Duodenal mucosa (tissue), 2 donors: ENCODE results near the gene USP3.
"Not testable (repeated sequence)": the region's sequence is repeated elsewhere in the genome, so short reads cannot be mapped to it uniquely, and the experiment has no call there.

ENCODE experiments used
- H3K27ac ChIP-seq: one replicate; pipeline ENCODE4 v1.7.0; 2013; ENCODE audit warnings: low read depth, low read length
- H3K27me3 ChIP-seq, 2 donors: one replicate each; pipeline ENCODE4 v1.7.0; 2013; ENCODE audit warnings: low read length in 2 of 2, control low read depth in 1 of 2; ENCODE audit not compliant: insufficient read depth in 2 of 2, control insufficient read depth in 1 of 2
- H3K36me3 ChIP-seq, 2 donors: one replicate each; pipeline ENCODE4 v1.7.0; 2013; ENCODE audit warnings: low read length in 2 of 2, control low read depth in 1 of 2; ENCODE audit not compliant: insufficient read depth in 2 of 2, control insufficient read depth in 1 of 2
- H3K4me1 ChIP-seq, 2 donors: one replicate each; pipeline ENCODE4 v1.7.0; 2013; ENCODE audit warnings: low read length in 2 of 2, control low read depth in 1 of 2; ENCODE audit not compliant: insufficient read depth in 2 of 2, control insufficient read depth in 1 of 2
- H3K4me3 ChIP-seq, 2 donors: one replicate each; pipeline ENCODE4 v1.7.0; 2013; ENCODE audit warnings: low read length in 2 of 2, low read depth in 1 of 2
- H3K9ac ChIP-seq, 2 donors: one replicate each; pipeline ENCODE4 v1.7.0; 2013; ENCODE audit warnings: low read length in 2 of 2, low read depth in 1 of 2
- H3K9me3 ChIP-seq, 2 donors: one replicate each; pipeline ENCODE4 v1.7.0; 2013; ENCODE audit warnings: low read length in 2 of 2, control low read depth in 1 of 2; ENCODE audit not compliant: control insufficient read depth in 1 of 2

The USP3 gene

GRCh38 chr15:63617147-63617546 lies 112.8 kb downstream of the USP3 start:
- not testable (repeated sequence) for H3K9ac ChIP-seq, H3K4me3 ChIP-seq, H3K27ac ChIP-seq, H3K9me3 ChIP-seq, H3K4me1 ChIP-seq, H3K27me3 ChIP-seq
- peaks cover 16 to 38% of the 10 kb centered on the region in 2 donors for H3K36me3 ChIP-seq

DNA sequence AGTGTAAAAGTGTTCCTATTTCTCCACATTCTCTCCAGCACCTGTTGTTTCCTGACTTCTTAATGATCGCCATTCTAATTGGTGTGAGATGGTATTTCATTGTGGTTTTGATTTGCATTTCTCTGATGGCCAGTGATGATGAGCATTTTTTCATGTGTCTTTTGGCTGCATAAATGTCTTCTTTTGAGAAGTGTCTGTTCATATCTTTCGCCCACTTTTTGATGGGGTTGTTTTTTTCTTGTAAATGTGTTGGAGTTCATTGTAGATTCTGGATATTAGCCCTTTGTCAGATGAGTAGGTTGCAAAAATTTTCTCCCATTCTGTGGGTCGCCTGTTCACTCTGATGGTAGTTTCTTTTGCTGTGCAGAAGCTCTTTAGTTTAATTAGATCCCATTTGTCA lies 113.2 kb downstream of the USP3 start:
- H3K36me3 ChIP-seq = peaks cover 17 to 38% of the 10 kb centered on the region in 2 donors
- H3K9me3 ChIP-seq, H3K4me1 ChIP-seq, H3K27ac ChIP-seq, H3K4me3 ChIP-seq, H3K9ac ChIP-seq, H3K27me3 ChIP-seq: not testable (repeated sequence)

GRCh38 chr15:63620760-63621159 lies 116.4 kb downstream of the USP3 start:
- H3K4me3 ChIP-seq, H3K27ac ChIP-seq, H3K4me1 ChIP-seq, H3K9me3 ChIP-seq, H3K9ac ChIP-seq, H3K27me3 ChIP-seq: not testable (repeated sequence)
- peaks cover 27 to 49% of the 10 kb centered on the region in 2 donors for H3K36me3 ChIP-seq

GRCh38 chr15:63623232-63623969 lies 119.0 kb downstream of the USP3 start:
- Histone ChIP-seq H3K4me1 (no peaks in the 10 kb centered on the region), H3K9ac (no peak overlapping the region), H3K36me3 (peaks cover 39 to 62% of the 10 kb centered on the region in 2 donors), H3K27ac (no peak overlapping the region), H3K9me3 (no peaks in the 10 kb centered on the region), H3K4me3 (no peak overlapping the region), H3K27me3 (no peaks in the 10 kb centered on the region)

DNA sequence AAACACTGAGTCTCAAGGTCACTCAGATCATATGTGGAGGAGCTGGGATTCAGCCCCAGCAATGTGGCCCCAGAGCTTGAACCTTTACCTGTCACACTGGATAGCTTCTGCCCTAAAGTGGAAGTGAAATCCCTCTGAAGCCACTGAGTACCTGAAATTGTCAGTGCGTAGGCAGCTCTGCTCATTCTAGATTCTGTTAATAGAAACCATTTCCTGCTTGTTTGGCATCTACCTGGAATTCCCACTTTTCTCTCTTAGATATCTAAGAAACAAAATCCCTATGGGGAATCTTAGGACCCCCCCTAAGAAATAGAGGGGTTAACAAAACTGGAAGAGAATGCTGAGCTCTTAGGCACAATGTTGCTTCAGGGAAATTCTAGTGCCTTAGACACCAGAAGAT lies 122.6 kb downstream of the USP3 start:
- Histone ChIP-seq H3K27me3 (no peaks in the 10 kb centered on the region), H3K36me3 (peaks cover 51 to 82% of the 10 kb centered on the region in 2 donors), H3K9ac (no peak overlapping the region), H3K4me1 (no peaks in the 10 kb centered on the region), H3K4me3 (no peak overlapping the region), H3K27ac (no peak overlapping the region), H3K9me3 (no peaks in the 10 kb centered on the region)

DNA sequence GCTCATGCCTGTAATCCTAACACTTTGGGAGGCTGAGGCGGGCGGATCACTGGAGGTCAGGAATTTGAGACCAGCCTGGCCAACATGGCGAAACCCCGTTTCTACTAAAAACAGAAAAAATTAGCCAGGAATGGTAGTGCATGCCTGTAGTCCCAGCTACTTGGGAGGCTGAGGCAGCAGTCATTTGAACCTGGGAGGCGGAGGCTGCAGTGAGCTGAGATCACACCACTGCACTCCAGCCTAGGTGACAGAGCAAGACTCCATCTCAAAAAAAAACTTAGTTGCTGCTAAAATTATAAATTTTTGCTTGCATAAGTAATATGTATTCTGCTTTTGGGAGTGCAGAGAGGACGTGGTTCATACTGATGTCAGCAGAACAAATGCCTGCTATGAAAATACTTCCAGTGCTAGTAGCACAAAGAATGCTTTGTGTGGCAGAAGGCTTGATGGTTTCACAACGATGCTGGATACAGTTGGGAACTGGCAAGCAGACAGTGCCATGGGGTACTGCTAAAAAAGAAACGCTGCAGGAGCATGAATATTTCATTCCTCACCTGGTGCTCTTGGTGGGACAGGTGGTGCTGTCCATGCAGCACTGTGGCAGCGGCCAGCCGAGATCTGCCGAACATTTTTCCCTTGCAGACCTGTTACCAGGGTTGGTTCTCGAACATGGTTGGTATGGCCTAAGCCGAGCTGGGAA lies 123.9 kb downstream of the USP3 start:
- H3K27ac ChIP-seq = no peak overlapping the region
- no peak overlapping the region for H3K9ac ChIP-seq
- H3K4me1 ChIP-seq = no peaks in the 10 kb centered on the region
- H3K36me3 ChIP-seq = peaks cover 52 to 81% of the 10 kb centered on the region in 2 donors
- H3K9me3 ChIP-seq = no peaks in the 10 kb centered on the region
- H3K27me3 ChIP-seq = no peaks in the 10 kb centered on the region
- no peak overlapping the region for H3K4me3 ChIP-seq

DNA sequence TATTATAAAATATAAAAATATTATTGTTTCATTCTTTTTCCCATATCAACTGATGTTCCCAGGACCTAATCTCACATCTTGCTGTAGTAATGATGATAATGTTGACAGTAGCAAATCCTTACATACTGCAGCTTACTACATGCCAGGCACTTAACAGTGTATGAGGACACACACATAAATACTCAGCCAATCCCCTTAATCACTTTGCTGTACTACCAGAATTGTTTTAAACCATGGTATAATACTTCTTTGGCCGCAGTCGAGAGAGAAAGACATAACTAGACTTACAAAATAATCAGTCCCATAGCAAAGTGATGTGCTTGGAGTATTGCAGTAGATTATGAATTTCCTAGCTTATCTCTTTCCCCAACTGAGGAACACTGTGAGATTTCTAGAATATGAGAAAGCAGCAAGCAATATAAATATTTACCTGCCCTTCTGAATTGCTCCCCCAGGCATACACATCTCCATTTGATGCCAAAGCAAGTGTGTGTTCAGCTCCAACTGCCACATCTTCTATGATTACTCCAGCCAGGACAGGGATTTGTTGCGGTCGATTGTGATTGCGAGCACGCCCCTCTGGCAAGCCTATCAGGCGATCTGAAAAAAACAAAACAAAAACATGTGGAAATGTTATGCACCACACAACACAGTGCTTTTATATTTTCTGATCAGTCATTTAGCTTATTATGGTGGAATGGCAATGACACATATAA lies 125.8 kb downstream of the USP3 start:
- no peaks in the 10 kb centered on the region for H3K27me3 ChIP-seq
- H3K9me3 ChIP-seq = no peaks in the 10 kb centered on the region
- no peak overlapping the region for H3K4me3 ChIP-seq
- H3K36me3 ChIP-seq = peaks cover 44 to 75% of the 10 kb centered on the region in 2 donors
- H3K9ac ChIP-seq = no peak overlapping the region
- no peaks in the 10 kb centered on the region for H3K4me1 ChIP-seq
- no peak overlapping the region for H3K27ac ChIP-seq

DNA sequence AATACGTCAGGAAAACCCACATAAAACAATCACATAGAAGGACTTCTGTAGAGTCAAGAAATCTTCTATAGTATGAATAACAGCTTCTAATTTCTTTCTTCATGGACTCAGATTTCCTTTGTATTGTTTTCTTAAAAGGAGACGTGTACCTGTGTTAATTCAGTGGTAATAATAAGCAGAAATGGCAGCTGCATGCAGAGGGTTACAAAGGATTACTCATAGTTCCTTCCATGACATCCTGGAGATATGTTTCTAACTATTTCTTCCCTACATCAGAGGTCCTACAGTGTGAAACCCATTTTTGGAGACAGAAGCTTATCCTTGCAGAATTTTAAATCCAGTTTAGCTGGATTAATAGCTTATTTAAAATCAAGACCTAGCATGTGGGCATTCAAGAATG lies 128.9 kb downstream of the USP3 start:
- Histone ChIP-seq H3K9me3 (no peaks in the 10 kb centered on the region), H3K9ac (no peak overlapping the region), H3K27ac (no peak overlapping the region), H3K4me1 (no peaks in the 10 kb centered on the region), H3K4me3 (no peak overlapping the region), H3K36me3 (peaks cover 51 to 67% of the 10 kb centered on the region in 2 donors), H3K27me3 (no peaks in the 10 kb centered on the region)

GRCh38 chr15:63634154-63634553 lies 129.8 kb downstream of the USP3 start:
- no peak overlapping the region for H3K9ac ChIP-seq
- no peak overlapping the region for H3K27ac ChIP-seq
- H3K36me3 ChIP-seq = peaks cover 52 to 72% of the 10 kb centered on the region in 2 donors
- H3K27me3 ChIP-seq = no peaks in the 10 kb centered on the region
- H3K4me1 ChIP-seq = no peaks in the 10 kb centered on the region
- H3K9me3 ChIP-seq = no peaks in the 10 kb centered on the region
- no peak overlapping the region for H3K4me3 ChIP-seq

DNA sequence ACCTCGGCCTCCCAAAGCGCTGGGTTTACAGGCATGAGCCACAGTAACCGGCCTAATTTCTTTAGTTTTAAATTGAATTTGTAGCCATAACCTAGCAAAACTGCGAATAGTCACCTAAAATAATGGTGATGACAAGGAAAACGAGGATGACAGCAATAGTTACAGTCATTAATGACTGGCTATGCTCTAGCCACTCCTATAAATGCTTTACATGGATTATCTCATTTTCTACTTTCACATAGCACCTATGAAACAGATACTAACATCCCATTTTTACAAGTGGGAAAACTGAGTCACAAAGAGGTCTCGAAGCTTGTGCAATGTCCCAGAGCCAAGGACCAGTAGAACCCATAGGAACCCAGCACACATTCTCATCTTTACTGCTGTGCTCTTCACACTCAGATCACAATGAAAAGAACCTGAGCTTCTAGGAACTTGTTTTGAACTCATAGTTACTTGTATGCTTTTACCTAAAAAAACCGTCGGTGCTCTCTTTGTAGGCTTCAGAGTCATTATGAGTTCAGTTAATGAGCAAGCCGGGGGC lies 132.2 kb downstream of the USP3 start:
- H3K27ac ChIP-seq = no peak overlapping the region
- no peak overlapping the region for H3K4me3 ChIP-seq
- no peaks in the 10 kb centered on the region for H3K9me3 ChIP-seq
- no peaks in the 10 kb centered on the region for H3K4me1 ChIP-seq
- no peak overlapping the region for H3K9ac ChIP-seq
- no peaks in the 10 kb centered on the region for H3K27me3 ChIP-seq
- H3K36me3 ChIP-seq = peaks cover 61 to 77% of the 10 kb centered on the region in 2 donors
